Measurements from ENCODE around the gene EMX1. TPM values are rescaled to one million over a fixed set of nuclear protein-coding genes. Genes with fewer than 3 reads are reported as not detected.
A peak's percentile ranks its signal among the peaks of the same experiment; 100 is the strongest.

Gene EMX1
- total and polyA plus RNA-seq, 2 of the 13 experiments (the other 11 are each of a cell fraction or from before 2014, with no cell fraction given): 0.62 to 4.9 TPM

GRCh38 chr2:72887740-72888437, 29.4 kb upstream of the EMX1 start:
- 4% methylated on average over 18 of the region's 21 CpGs for WGBS (ENCODE audit: low lambda C conversion rate)
- in situ Hi-C loops (cut with HindIII; ENCODE audit: extremely low pct_ligation_motif_present, low pct_unique_long_range_greater_than_20kb) (no loop called here), intact Hi-C loops (cut with micrococcal nuclease; ENCODE audit: unreplicated experiment) (loop anchor here (1.0 kb wide), 2 partner anchors 29 to 117 kb away; partner anchors contain the start of gene EMX1)
- peak; percentile 89 for DNase-seq (ENCODE audit: low spot score)
- H3K4me2 ChIP-seq (ENCODE audit: low read depth, low read length): peak overlapping the region; percentile 97
- ChIA-PET CTCF (ENCODE audit: low intra/inter-chr PET ratio, low total read pairs) (interaction anchor here (1.1 to 3.3 kb wide), 4 partner anchors 25 to 289 kb away, joined by 3 to 14 read pairs (median 8); partner anchors contain the start of gene EMX1), POLR2A (interaction anchor here (0.7 to 2.2 kb wide), 6 partner anchors 8 to 325 kb away, joined by 3 to 13 read pairs (median 3); partner anchors contain the start of genes EMX1 and SFXN5)
- H3K9me3 ChIP-seq (ENCODE audit: low read length): no peaks in the 10 kb centered on the region
- no peaks in the 10 kb centered on the region; a peak in 1 of 5 replicates for H3K27me3 ChIP-seq (ENCODE audit: control insufficient read depth in 1 of 2, insufficient read depth in 2 of 2, low read length in 2 of 2)
- peaks cover 4% of the 10 kb centered on the region for H3K79me2 ChIP-seq (ENCODE audit: insufficient read depth, low read length)
- FAIRE-seq: peak; percentile 70
- BruUV-seq (replicated peaks): TSS peak; percentile 56
- peak overlapping the region; percentile 42 for H2AFZ ChIP-seq (ENCODE audit: low read length)
- peaks cover 17% of the 10 kb centered on the region for H4K20me1 ChIP-seq (ENCODE audit: insufficient read depth, low read length)
- ATAC-seq: peak; percentile 68
- H3K9ac ChIP-seq (ENCODE audit: insufficient read depth, low read depth, low read length): peak overlapping the region; percentile 72
- H3K4me3 ChIP-seq (replicated peaks in 1 of 3; ENCODE audit: insufficient read depth in 1 of 3, low read depth in 2 of 3, low read length in 3 of 3): peak overlapping the region; percentile 66 to 79 (median 70)
- peaks cover 9 to 20% of the 10 kb centered on the region in 2 experiments for H3K36me3 ChIP-seq (replicated peaks in 1 of 2; ENCODE audit: control insufficient read depth in 1 of 2, insufficient read depth in 2 of 2, low read length in 2 of 2)
- H3K27ac ChIP-seq (ENCODE audit: extremely low read length, insufficient read depth, low read length): peak overlapping the region; percentile 69
- peaks cover 37% of the 10 kb centered on the region for H3K4me1 ChIP-seq (ENCODE audit: insufficient read depth, low read length)
- TF ChIP-seq SMARCE1 (IDR thresholded peaks at IDR 0.05; ENCODE audit: borderline replicate concordance) (no peak), ZNF616 (CRISPR knock-in tag; IDR thresholded peaks at IDR 0.05; ENCODE audit: low read depth) (no peak), FOXO4 (CRISPR knock-in tag; conservative IDR thresholded peaks at IDR 0.05) (peak; percentile 19; the same call in 1 of the 2 replicates), ZNF512 (CRISPR knock-in tag; IDR thresholded peaks at IDR 0.05) (no peak), CTCF (CRISPR knock-in tag; IDR thresholded peaks at IDR 0.05) (peak; percentile 93), ZNF235 (CRISPR knock-in tag; IDR thresholded peaks at IDR 0.05; ENCODE audit: borderline replicate concordance) (peak; percentile 82; the same call in 1 of the 2 replicates), KDM5B (CRISPR knock-in tag; IDR thresholded peaks at IDR 0.05; ENCODE audit: borderline replicate concordance) (peak; percentile 71; the same call in 1 of the 2 replicates), ZNF44 (CRISPR knock-in tag; IDR thresholded peaks at IDR 0.05) (no peak), TSC22D2 (CRISPR knock-in tag; IDR thresholded peaks at IDR 0.05; ENCODE audit: borderline replicate concordance) (0 out of 2 replicates have a peak, but pooled peaks have one; percentile 2), REPIN1 (CRISPR knock-in tag; IDR thresholded peaks at IDR 0.05; ENCODE audit: borderline replicate concordance, low read depth) (0 out of 2 replicates have a peak, but pooled peaks have one; percentile 14), PHF21A (CRISPR knock-in tag; IDR thresholded peaks at IDR 0.05) (peak; percentile 65; the same call in 1 of the 2 replicates), ZNF280D (CRISPR knock-in tag; IDR thresholded peaks at IDR 0.05) (0 out of 2 replicates have a peak, but pooled peaks have one; percentile 24), GZF1 (CRISPR knock-in tag; IDR thresholded peaks at IDR 0.05) (peak; percentile 64; the same call in 1 of the 2 replicates), ZC3H4 (CRISPR knock-in tag; IDR thresholded peaks at IDR 0.05; ENCODE audit: borderline replicate concordance) (0 out of 2 replicates have a peak, but pooled peaks have one; percentile 24)

Data from HepG2 (cell line).